Smooth muscle cell (in vitro differentiated cells): ENCODE data around the gene IL12RB1. TPM values are rescaled to one million over a fixed set of nuclear protein-coding genes. Genes with fewer than 3 reads are reported as not detected.

Experiments used
- DNase-seq: peaks from one replicate; lab custom pipeline; 2025; ENCODE audit not compliant: unreplicated experiment; lab: John Stamatoyannopoulos, UW
- H2AFZ ChIP-seq: fragments of 200-600 bp; sonication (generic); 2 replicates; pipeline ENCODE4 v1.6.0; 2016; ENCODE audit warnings: antibody characterized with exemption, low read depth, mild to moderate bottlenecking
- H3F3A ChIP-seq: fragments of 200-600 bp; sonication (generic); 2 replicates; pipeline ENCODE4 v1.6.0; 2017; ENCODE audit warnings: antibody characterized with exemption, low read depth
- H3K27ac ChIP-seq: fragments of 200-600 bp; sonication (generic); 2 replicates; pipeline ENCODE4 v1.5.1; 2016; ENCODE audit warnings: low read depth, mild to moderate bottlenecking
- H3K27me3 ChIP-seq: fragments of 200-600 bp; sonication (generic); 2 replicates; pipeline ENCODE4 v1.6.1; 2016; ENCODE audit warnings: low read depth, mild to moderate bottlenecking
- H3K36me3 ChIP-seq: fragments of 200-600 bp; sonication (generic); 2 replicates; pipeline ENCODE4 v1.5.1; 2016; ENCODE audit warnings: low read depth
- H3K4me1 ChIP-seq: fragments of 200-600 bp; sonication (generic); 2 replicates; pipeline ENCODE4 v1.5.1; 2016; ENCODE audit warnings: low read depth
- H3K4me2 ChIP-seq: fragments of 200-600 bp; sonication (generic); 2 replicates; pipeline ENCODE4 v1.6.0; 2016; ENCODE audit warnings: mild to moderate bottlenecking
- H3K4me3 ChIP-seq: fragments of 200-600 bp; sonication (generic); 2 replicates; pipeline ENCODE4 v1.5.1; 2016; ENCODE audit warnings: mild to moderate bottlenecking
- H3K79me2 ChIP-seq: fragments of 200-600 bp; sonication (generic); 2 replicates; pipeline ENCODE4 v1.6.0; 2016; ENCODE audit warnings: low read depth, mild to moderate bottlenecking
- H3K9ac ChIP-seq: fragments of 200-600 bp; sonication (generic); 2 replicates; pipeline ENCODE4 v1.6.0; 2016; ENCODE audit warnings: low read depth
- H3K9me3 ChIP-seq: fragments of 200-600 bp; sonication (generic); replicated peaks from 2 replicates; pipeline ENCODE4 v1.5.1; 2016; ENCODE audit warnings: low read depth
- H4K20me1 ChIP-seq: fragments of 200-600 bp; sonication (generic); 2 replicates; pipeline ENCODE4 v1.6.0; 2016; ENCODE audit warnings: low read depth
- WGBS: methylation state at CpG from one replicate; pipeline ENCODE4 v1.1.7; 2016; ENCODE audit warnings: low lambda C conversion rate; 5-methylcytosine and 5-hydroxymethylcytosine counted together
- polyA plus RNA-seq: library from polyadenylated mRNA; unstranded; fragments of >200 nt; fragmentation: Nextera tagmentation; extraction: Ambion mirVana; gene quantifications from 2 replicates; pipeline ENCODE4 v1.2.1, GENCODE V29; 2016
- total RNA-seq: library from RNA; depleted of rRNA; stranded (reverse); fragments of >200 nt; gene quantifications from 2 replicates; pipeline ENCODE4 v1.2.3, GENCODE V29; 2014
- TF ChIP-seq, protein P1 (sequence below): fragments of 200-600 bp; sonication (generic); IDR thresholded peaks from 2 replicates; pipeline ENCODE4 v1.5.1; 2017; ENCODE audit warnings: borderline replicate concordance, mild to moderate bottlenecking, antibody characterized with exemption; ENCODE audit not compliant: insufficient read depth, poor library complexity, severe bottlenecking

The IL12RB1 gene
- total and polyA plus RNA-seq, 2 experiments from 2014 or later = not detected

DNA sequence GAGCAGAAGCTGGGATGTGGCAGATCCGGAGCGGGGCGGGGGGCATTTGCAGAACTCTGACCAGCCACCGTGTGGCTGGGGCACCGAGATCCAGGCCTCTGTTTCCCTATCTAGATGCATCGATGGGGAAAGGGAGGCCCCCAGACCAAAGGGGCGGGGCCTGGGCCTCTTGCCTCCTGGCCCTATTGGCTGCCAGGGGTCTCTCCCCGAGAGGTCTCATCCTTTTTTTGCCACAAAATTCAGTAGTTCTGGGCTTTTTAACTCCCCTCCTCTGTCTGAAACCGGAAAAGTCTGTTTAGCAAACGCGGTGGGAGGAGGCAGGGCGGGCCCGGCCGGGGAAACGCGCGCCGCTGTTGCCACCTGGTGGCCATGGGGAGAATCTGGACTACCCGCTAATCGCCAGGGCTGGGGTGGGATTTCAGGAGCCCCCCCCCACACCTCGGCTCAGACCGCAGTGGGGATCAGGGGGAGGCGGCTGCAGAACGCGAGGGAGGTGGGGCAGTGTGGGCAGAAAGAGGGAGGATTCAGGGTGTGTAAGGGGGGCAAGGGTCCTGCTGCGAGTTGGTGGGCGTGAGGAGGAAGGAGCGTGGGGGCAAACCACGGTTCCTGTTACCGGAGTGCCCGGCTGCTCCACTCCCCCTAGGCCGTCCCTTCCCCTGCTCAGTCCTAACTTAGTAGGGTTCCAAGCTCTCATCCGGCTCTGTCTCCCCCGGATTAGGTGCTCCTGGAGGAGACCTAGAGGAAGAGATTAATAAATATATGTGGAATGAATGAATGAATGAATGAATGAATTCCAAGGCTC is 28.3 kb downstream of the IL12RB1 start:
- 5% methylated on average over 30 of the region's 34 CpGs for WGBS
- peak; percentile 36 for DNase-seq
- no peaks in the 10 kb centered on the region for H3K79me2 ChIP-seq
- no peaks in the 10 kb centered on the region for H3K36me3 ChIP-seq
- no peaks in the 10 kb centered on the region for H3K27me3 ChIP-seq
- no peaks in the 10 kb centered on the region for H3K4me1 ChIP-seq
- H3F3A ChIP-seq = no peaks in the 10 kb centered on the region
- TF ChIP-seq, protein P1, sequence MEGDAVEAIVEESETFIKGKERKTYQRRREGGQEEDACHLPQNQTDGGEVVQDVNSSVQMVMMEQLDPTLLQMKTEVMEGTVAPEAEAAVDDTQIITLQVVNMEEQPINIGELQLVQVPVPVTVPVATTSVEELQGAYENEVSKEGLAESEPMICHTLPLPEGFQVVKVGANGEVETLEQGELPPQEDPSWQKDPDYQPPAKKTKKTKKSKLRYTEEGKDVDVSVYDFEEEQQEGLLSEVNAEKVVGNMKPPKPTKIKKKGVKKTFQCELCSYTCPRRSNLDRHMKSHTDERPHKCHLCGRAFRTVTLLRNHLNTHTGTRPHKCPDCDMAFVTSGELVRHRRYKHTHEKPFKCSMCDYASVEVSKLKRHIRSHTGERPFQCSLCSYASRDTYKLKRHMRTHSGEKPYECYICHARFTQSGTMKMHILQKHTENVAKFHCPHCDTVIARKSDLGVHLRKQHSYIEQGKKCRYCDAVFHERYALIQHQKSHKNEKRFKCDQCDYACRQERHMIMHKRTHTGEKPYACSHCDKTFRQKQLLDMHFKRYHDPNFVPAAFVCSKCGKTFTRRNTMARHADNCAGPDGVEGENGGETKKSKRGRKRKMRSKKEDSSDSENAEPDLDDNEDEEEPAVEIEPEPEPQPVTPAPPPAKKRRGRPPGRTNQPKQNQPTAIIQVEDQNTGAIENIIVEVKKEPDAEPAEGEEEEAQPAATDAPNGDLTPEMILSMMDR = peak; percentile 96
- no peaks in the 10 kb centered on the region for H3K9me3 ChIP-seq
- H4K20me1 ChIP-seq = no peaks in the 10 kb centered on the region
- peak overlapping the region; percentile 82 for H3K4me2 ChIP-seq
- H3K9ac ChIP-seq = no peak overlapping the region
- peak overlapping the region; percentile 32 for H3K4me3 ChIP-seq
- no peak overlapping the region for H3K27ac ChIP-seq
- peak overlapping the region; percentile 81 for H2AFZ ChIP-seq

DNA sequence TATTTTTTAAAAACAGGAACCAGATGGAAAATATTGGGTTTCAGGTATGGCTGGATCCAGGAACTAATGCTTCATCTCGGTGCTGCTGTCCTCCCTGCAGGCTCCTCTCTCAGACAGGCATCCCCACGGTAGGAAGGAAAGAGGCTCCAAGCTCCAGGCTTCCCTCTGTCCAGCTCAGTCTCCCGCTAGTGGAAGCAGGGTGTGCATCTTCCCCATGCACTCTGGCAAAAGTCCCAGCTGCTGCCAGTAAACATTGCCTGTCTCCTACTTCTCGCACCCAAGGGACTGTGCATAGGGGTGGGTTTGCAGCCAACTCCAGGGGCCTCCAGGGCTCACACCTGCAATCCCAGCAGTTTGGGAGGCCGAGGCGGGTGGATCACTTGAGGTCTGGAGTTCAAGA is 29.2 kb downstream of the IL12RB1 start:
- Histone ChIP-seq H3K27me3 (no peaks in the 10 kb centered on the region), H3K79me2 (no peaks in the 10 kb centered on the region), H3K4me1 (no peaks in the 10 kb centered on the region), H2AFZ (peak overlapping the region; percentile 81), H3K4me2 (no peak overlapping the region), H3K9me3 (no peaks in the 10 kb centered on the region), H3K4me3 (no peak overlapping the region), H3K36me3 (no peaks in the 10 kb centered on the region), H3K27ac (no peak overlapping the region), H3K9ac (no peak overlapping the region), H3F3A (no peaks in the 10 kb centered on the region), H4K20me1 (no peaks in the 10 kb centered on the region)
- DNase-seq = no peak
- TF ChIP-seq, protein P1 = no peak
- WGBS = 92% methylated on average over 6 of the region's 6 CpGs

DNA sequence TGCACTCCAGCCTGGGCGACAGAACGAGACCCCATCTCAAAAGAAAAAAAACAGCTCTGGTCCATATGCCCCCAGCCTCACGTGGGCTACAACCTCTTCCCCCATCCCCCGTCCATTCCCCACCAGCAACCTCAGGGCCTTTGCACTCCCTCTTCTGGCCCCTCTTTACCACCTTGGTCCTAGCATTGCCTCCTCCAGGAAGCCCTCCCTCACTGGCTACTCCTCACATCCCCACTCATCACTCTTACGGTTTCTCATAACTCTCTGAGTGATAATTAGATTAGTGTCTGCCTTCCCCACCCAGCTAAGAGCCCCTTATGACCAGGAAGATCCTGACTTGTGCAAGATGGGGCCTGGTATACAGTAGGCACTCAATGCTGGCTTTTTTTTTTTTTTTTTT is 30.8 kb downstream of the IL12RB1 start:
- no peaks in the 10 kb centered on the region for H3K36me3 ChIP-seq
- no peaks in the 10 kb centered on the region for H4K20me1 ChIP-seq
- H3K4me1 ChIP-seq = no peaks in the 10 kb centered on the region
- no peaks in the 10 kb centered on the region for H3K27me3 ChIP-seq
- no peak for DNase-seq
- no peak overlapping the region for H3K4me2 ChIP-seq
- H3K27ac ChIP-seq = no peak overlapping the region
- H2AFZ ChIP-seq = no peak overlapping the region
- no peaks in the 10 kb centered on the region for H3K79me2 ChIP-seq
- H3K9me3 ChIP-seq = no peaks in the 10 kb centered on the region
- H3K4me3 ChIP-seq = no peak overlapping the region
- WGBS = 98% methylated on average over 4 of the region's 5 CpGs
- TF ChIP-seq, protein P1 = no peak
- H3K9ac ChIP-seq = no peak overlapping the region
- H3F3A ChIP-seq = no peaks in the 10 kb centered on the region
